CD4-positive, alpha-beta T cell treated with Interleukin-10 for 1 hour (primary cell): ENCODE data around the gene UBAC2.
"Not testable (repeated sequence)": the region's sequence is repeated elsewhere in the genome, so short reads cannot be mapped to it uniquely, and the experiment has no call there.

Experiments
- DNase-seq: peaks from one replicate; pipeline ENCODE4 v3.0.0-alpha.2; 2020

UBAC2 gene

GRCh38 chr13:99404005-99404755, 203.5 kb downstream of the UBAC2 start:
- no peak for DNase-seq

GRCh38 chr13:99405966-99406365, 205.3 kb downstream of the UBAC2 start:
- DNase-seq: no peak

- DNase-seq: no peak
Observed at GRCh38 chr13:99406799-99407201, 206.1 kb downstream of the UBAC2 start.

- no peak for DNase-seq
Observed at GRCh38 chr13:99407906-99408702, 207.4 kb downstream of the UBAC2 start.

- DNase-seq: no peak
Observed at GRCh38 chr13:99408703-99409000, 208.0 kb downstream of the UBAC2 start.

- not testable (repeated sequence) for DNase-seq
Observed at GRCh38 chr13:99409461-99410083, 208.9 kb downstream of the UBAC2 start.

GRCh38 chr13:99410646-99411475, 210.2 kb downstream of the UBAC2 start:
- DNase-seq: not testable (repeated sequence)

GRCh38 chr13:99412856-99413255, 212.2 kb downstream of the UBAC2 start:
- no peak for DNase-seq

GRCh38 chr13:99414048-99414995, 213.7 kb downstream of the UBAC2 start:
- DNase-seq: no peak

- DNase-seq: no peak
Observed at GRCh38 chr13:99415014-99415650, 214.5 kb downstream of the UBAC2 start.

- no peak for DNase-seq
Observed at GRCh38 chr13:99415851-99416331, 215.2 kb downstream of the UBAC2 start.

GRCh38 chr13:99416411-99417121, 215.9 kb downstream of the UBAC2 start:
- DNase-seq: no peak

GRCh38 chr13:99417201-99418102, 216.8 kb downstream of the UBAC2 start:
- DNase-seq: no peak

- no peak for DNase-seq
Observed at GRCh38 chr13:99418103-99418842, 217.6 kb downstream of the UBAC2 start.

- DNase-seq: no peak
Observed at GRCh38 chr13:99418843-99419140, 218.1 kb downstream of the UBAC2 start.

- no peak for DNase-seq
Observed at GRCh38 chr13:99419591-99420243, 219.1 kb downstream of the UBAC2 start.

GRCh38 chr13:99421271-99421670, 220.6 kb downstream of the UBAC2 start:
- no peak for DNase-seq
